Measurements from ENCODE around the gene PDGFB.

The PDGFB gene

GRCh38 chr22:39239561-39240423 is 5.0 kb downstream of the PDGFB start:
- no peak for DNase-seq (ENCODE audit: low spot score)

GRCh38 chr22:39238966-39239505 is 5.7 kb downstream of the PDGFB start:
- no peak for DNase-seq (ENCODE audit: low spot score)

DNA sequence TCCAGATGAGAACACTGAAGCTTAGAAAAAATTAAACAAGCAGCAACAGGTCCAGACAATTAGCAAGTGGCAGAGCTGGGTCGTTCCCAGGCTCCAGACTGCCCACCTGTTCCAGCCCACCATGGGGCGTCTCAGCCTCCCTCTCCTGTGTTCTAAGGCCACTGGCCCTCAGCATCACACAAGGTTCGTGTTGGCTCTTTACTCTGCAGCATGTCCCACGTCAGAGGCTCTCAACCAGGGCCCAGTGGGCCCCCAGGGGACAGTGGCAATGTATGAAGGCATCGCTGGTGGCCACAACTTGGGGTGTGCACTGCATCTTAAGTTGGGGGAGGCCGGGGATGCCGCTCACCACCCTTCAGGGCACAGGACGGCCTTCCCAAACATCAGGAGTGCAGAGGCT is 6.2 kb downstream of the PDGFB start:
- DNase-seq (ENCODE audit: low spot score) = no peak

GRCh38 chr22:39238101-39238466 is 6.7 kb downstream of the PDGFB start:
- no peak for DNase-seq (ENCODE audit: low spot score)

DNA sequence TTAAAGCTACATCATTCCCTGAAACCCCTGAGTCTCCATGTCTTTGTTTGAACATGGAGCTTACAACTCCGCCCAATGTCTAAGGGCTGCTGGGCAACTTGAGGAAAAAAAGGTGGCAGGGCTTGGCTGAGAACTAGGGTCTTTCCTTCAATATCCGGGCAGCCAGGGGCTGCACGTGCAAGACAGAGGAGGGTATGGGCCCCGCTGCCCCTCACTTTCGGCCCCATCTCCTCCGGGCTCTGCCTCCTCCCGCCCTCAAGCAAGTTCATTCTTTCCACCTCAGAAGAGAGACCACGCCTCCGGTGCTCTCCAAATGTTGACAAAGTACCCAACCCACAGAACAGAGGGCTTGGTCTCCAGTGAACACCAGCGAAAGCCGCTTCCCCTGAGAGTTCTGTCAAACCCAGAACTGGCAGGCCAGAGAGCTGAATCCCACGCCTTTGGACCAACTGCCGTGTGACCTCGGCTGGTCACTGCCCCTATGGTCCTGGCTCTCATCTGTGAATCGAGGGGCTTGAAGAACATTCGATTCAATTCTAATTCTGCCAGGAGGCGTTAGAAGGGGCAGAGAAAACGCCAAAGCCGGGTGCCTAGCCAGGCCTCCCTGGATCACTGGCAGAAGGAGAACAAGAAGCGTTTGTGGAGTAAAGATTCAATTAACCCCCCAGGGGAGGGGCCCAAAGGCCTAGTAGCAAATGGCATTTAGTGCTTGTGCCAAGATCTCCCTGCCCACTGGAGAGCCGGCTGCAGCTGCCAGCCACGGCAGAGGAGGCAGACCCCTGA is 7.3 kb downstream of the PDGFB start:
- DNase-seq (ENCODE audit: low spot score) = no peak

DNA sequence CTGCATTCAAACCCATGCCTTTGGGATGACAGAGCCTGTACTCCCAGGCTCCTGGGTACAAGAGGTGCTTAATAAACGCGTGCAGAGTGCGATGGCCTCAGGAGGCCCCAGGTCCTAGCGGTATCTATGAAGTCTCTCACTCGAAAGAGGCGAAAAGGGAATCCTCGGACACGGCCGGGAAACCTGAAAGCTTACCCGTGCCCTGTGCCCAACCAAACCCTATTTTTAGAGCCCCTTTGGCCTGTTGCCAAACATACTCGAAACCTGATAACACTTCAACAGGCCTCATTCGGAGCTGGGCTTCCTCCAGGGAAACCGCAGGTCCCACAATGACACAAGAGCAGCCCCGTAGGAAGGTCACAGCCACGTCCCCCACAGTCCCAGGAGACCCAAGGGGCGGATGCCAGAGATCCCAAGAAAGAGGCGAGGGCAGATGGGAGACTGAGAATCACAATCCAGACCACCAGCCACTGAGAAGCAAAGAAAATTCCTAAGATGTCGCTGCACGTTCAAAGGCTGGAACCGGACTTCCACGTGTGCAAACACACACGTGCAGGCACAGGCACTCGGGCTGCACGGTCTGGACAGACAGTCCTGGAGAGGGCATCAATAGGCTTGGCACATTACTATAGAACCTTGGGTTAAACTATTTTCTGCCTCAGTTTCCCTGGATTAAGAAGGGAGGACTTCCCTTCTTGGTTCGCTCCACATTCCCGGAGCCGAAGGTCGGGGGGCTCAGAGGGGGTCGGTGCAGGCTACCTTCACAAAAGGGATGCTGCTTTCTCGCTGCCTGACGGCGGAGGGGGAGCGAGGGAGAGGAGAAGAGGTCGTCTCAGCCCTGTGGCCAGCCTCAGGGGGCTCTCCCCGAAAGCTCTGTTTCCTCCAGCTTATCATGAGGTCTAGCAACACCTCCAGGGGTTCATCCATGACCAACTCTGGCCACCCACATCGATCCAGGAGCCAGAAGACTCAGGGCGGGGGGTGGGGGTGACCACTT is 8.2 kb downstream of the PDGFB start:
- DNase-seq (ENCODE audit: low spot score) = no peak

DNA sequence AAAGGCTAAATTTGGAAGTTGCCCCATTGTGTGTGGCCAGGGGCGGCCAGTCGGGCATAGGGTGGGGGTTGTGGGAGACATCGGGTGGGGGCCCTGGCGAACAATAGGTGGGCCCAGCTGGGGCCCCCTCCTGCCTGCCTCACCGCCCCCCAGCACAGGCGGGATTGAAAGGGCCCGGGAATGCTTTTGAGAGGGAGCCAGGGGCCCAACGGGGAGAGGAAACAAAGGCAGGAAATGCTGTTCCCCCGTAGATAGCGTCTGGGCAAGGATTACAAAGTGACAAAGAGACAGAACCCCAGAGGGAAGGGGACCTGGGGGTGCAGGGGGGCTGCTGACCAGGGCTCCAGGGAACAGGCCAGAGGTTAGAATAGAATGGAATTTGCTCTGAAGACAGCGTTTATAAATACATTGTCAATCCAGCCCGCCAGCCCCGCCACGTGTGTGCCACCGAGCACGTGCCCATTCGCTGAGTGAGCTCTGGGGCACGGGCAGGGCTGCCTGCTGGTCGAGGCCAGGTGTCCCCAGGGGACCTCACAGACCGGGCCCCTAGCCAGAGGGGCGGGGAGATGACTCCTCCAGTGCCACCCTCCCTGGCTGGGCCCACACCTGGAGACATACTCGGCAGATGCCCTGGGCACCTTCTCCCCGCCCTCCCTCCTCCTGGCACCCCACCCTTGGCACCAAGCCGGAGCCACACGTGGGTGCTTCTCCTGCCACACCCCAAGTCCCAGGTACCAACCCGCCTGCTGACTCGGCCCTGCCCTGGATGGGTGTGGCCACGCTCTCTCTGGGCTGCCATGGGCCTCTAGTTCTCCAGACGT is 9.7 kb downstream of the PDGFB start:
- DNase-seq (ENCODE audit: low spot score) = no peak

DNA sequence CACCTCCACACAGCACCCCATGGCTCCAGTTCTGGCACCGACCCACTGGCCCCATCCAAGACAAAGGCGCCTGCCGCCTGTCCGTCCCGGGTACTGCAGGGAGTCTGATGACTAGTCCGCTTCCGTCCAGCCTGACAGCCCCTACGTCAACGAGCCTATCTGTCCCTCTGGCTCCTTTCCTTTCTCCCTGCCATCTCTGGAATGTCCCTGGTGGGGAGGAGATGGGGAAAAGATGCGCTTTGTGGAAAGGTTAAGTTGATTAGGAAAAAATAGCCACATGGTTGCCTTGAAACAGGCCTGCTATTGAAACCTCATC is 10.4 kb downstream of the PDGFB start:
- no peak for DNase-seq (ENCODE audit: low spot score)

DNA sequence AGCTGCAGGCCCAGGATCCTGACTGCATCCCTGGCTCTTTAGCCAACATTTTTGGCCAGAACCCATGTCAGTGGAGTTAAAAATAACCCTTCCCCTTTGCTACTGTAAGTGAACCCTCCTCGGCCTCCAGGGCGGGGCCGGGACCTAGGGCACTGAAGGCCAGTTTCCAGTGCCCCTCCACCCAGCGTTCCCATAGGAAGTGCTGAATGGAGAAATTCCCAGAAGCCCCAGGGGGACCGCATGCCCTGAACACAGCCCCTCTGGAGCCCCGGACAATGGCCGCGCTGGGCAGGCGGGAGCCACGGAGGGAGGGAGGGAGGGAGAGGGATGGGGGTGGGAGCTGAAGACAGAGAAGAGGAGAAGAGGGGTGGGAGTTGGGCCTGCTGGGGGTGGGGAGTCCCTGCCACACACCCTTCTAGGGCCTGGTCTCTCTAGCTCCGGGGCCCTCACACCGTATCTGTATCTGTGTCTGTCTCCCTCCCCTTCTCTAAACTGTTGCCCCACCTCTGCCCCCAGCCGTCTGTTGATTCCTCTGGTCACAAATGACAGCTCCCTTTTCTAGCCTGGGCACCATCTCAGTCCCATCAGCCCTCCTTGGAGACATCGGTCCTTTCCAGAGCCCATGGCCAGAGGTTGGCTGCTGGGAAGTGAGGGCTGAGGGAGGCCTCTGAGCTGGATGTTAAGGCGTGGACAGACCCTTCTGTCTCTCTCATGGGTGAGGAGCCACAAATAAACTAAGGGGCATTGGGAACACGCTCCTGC is 10.9 kb downstream of the PDGFB start:
- no peak for DNase-seq (ENCODE audit: low spot score)

- DNase-seq (ENCODE audit: low spot score) = no peak
These were observed 11.7 kb downstream of the PDGFB start for GRCh38 chr22:39232806-39233709.

GRCh38 chr22:39232246-39232645 is 12.5 kb downstream of the PDGFB start:
- no peak for DNase-seq (ENCODE audit: low spot score)

DNA sequence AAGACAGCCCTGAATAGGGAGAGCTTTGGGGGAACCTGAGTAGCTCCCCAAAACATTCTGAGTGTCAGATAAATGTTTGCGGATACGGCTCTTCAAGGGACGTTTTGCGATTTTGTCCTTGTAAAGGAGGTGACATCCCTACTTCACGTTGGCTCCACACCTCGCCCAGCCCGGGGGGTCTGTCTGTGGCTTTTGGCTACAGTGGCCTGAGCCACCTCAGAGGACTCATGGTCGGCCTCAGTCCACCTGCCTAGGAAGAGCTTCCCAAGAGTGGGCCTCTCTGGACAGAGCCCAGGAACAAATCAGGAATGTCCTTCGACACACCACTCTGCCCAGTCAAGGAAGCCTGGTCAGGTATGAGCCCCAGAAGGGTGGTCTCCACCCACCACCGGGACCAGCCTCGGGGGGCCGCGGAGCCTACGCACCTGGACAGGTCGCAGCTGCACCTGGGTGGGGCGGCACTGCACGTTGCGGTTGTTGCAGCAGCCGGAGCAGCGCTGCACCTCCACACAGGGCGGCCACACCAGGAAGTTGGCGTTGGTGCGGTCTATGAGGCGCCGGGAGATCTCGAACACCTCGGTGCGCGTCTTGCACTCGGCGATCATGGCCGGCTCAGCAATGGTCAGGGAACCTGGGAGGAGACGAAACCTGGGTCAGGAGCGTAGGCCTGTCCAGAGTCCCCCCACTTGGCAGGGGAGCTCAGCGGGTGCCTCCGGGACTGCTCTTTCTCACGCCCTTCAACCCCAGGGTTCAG is 13.4 kb downstream of the PDGFB start:
- no peak for DNase-seq (ENCODE audit: low spot score)

DNA sequence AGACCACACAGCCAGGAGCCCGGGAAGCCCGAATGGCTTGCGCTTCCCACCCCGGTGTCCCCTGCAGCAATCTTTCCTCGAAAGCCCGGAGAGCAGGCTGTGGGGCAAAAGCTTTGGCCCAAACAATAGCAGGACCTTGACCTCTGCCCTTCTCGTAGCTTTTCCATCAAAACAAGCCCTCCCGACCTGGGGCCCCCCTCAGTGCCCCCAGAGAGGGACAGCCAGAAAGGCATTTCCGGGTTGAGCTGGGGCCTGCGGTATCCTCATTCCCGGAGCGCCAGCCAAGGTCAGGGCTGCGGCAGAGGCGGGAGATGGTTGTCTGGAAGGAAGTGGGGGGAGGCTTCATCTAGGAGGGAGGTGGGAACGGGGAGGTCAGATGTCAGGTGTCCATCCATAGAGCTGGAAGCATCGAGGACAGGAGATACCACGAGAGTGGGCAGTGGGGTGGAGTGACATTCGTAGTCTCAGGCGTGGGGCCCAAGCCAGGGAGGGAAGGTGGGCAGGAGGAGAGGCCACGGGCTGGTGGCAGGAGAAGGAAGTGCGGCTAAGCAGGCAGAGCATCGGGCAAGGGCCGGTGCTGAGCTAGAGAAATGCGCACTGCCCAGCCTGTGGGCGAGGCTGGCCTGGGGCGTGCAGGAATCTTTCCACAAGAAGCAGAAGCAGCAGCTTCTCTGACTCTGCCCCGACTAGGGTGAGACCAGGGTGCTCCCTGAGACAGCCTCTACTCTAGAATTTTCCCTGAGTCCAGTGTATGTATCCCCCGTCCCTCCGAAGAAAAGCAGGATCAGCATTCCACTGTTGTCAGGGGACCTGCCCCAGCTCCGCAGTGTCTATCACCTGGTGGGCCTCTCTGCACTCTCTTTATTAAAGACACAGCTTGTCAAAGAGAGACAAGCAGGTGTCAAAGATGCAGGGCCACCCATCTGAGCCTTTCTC is 14.3 kb downstream of the PDGFB start:
- DNase-seq (ENCODE audit: low spot score) = no peak

DNA sequence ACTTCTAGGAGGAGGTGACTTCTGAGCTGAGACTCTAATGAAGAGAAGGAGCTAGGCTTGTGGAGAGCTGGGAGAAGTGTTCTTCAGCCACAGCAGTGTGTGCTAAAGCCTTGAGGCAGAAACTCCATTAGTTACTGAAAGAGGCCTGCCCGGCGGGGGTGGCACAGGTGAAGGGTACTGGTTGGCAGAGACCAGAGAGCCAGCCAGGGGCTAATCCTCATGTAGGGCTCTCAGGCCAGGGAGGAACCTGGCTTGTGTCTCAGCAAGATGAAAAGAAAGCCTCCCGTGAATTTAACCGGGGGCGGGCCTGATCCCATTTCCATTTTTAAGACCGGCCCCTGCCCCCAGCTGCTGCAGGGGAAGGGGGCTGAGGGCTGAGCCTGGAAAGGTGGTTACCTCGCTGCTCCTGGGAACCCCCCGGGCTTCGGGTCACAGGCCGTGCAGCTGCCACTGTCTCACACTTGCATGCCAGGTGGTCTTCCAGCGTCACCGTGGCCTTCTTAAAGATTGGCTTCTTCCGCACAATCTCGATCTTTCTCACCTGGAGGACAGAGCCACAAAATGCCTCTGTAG is 15.0 kb downstream of the PDGFB start:
- DNase-seq (ENCODE audit: low spot score) = no peak

GRCh38 chr22:39229075-39229474 is 15.7 kb downstream of the PDGFB start:
- no peak for DNase-seq (ENCODE audit: low spot score)

DNA sequence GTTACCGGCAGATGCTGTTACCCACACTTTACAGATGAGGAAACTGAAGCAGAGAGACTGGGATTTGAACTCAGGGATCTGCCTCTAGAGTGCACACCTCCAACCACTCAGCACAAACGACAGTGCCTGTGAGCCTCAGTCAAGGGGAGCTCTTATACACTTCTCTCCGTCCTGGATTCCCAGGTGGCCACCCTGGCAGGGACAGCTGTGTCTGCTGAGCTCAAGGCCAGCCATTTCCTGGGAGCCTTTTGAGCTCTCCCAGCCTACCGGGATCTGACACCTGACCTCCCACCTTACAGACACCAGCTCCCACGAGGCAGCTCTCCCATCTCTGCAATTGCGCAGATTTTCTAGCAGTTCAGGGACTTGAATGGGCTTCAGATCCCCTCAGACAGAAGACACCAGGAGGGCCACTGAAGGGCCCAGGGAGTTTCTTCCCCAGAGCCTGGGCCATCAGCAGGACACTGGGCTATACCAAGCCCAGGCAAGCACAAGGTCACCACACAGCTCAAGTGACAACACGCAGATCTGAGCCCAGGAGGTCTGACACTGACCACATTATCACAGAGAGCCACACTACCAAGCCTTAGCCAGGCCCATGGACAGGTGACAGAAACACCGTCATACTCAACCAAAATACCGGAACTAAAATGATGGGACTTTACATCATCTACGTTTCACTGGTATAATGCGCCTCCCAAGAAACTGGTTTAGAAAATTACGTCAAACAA is 17.1 kb downstream of the PDGFB start:
- no peak for DNase-seq (ENCODE audit: low spot score)
